HG02943 (cell line): ENCODE measurements around the gene DNAAF6.
"Not testable (repeated sequence)": the region's sequence is repeated elsewhere in the genome, so short reads cannot be mapped to it uniquely, and the experiment has no call there.

Experiments
- ATAC-seq: cut with Tn5 transposase; IDR thresholded peaks from one replicate; pipeline ENCODE4 v1.9.1; 2021; ENCODE audit warnings: mild to moderate bottlenecking, low read depth, moderate library complexity; ENCODE audit not compliant: unreplicated experiment

Gene DNAAF6

DNA sequence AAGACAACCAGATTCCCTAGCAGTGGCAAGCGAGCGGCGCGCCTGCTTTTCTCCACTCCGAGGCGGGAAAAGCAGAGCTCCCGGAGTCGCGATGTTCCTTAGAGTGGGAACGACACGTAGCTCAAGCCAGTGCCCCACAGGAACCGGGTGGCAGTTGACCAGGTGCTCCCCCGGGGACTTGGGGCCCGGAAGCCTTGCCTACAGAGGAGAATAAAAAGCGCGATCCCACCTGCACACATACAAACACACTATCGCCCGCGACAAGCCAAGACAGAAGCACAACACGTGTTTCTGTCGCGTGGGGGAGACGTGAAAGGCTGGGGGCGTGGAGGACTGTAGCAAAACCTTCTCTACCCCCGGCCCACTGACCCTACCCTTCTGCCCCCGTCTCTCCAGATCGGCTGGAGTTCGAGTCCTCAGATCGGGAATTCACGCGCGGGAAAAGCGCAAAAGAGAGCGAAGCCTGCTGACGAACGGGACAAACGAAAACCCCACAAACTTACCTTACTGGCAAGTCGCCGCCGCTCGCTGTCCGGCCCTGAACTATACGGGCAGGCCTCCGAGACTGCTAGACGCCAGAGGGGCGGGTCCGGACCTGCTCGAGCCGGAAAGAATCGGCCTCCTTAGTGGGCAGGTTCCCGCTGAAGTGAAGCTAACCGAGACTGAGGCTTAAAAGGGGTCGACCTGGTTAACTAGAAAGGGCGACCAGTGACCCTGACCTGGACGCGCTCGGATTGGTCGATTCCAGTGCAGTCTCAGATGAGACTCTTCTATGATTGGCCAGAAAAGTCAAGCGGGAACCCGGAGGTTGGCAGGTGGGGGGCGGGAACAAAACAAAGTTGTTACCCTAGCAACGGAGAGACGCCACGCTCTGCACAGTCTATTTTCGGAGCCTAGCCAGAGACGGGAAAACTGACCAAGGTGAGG, at the start of gene DNAAF6, which contains the start of gene NUP62CL:
Gene DNAAF6 (plus strand): TSS at position 842 of the 927 bp plus-strand sequence. CDS start 6,265 bp downstream, outside the sequence.
Gene NUP62CL (minus strand): TSS at position 664 of the 927 bp plus-strand sequence. CDS start 31,287 bp downstream, outside the sequence.
- ATAC-seq: peak; percentile 86

- not testable (repeated sequence) for ATAC-seq
These were observed 48.8 kb upstream of the DNAAF6 start for GRCh38 chrX:107157618-107158017.

GRCh38 chrX:107167163-107167921, 39.1 kb upstream of the DNAAF6 start:
- no peak for ATAC-seq

DNA sequence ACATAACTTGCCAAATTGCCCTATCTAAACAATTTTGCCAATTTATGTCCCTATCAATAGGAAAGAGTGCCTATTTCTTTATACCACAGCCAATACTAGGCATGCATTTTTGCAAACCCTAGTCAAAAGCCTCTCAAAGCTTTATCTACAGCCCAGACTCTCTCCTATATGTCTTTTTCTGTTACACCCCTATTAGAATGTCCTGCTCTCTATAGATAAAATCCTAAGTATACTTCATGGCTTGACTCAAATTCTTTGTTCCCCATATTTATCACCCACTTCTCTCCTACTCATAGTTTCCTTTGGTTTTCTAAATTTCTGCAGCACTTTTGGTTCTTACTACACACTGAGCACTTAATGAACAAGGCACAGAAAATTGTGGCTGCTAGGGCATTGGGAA, 38.2 kb upstream of the DNAAF6 start:
- no peak for ATAC-seq

- ATAC-seq: no peak
These were observed 37.7 kb upstream of the DNAAF6 start for GRCh38 chrX:107168712-107169111.

DNA sequence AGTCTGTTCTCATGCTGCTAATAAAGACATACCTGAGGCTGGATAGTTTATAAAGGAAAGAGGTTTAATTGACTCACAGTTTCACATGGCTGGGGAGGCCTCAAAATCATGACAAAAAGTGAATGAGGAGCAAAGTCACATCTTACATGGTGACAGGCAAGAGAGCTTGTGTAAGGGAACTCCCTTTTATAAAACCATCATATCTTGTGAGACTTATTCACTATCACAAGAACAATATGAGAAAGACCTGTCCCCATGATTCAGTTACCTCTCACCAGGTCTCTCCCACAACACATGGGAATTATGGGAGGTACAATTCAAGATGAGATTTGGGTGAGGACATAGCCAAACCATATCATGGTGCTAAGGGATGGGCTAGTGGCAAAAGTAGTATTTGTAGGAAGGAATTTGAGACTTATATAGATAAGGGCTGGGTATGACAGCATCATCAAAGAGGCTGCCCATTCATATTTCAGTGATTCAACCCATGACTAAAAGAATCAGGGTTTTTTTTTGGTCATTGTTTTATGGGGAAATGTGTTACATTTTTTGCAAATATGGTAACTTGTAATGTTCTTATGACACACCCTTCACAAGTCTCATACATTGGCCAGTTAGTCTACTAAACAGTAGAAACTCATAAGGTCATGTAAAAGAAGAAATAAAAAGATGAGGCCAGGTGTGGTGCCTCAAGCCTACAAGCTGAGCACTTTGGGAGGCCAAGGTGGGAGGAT, 34.9 kb upstream of the DNAAF6 start:
- ATAC-seq: no peak

DNA sequence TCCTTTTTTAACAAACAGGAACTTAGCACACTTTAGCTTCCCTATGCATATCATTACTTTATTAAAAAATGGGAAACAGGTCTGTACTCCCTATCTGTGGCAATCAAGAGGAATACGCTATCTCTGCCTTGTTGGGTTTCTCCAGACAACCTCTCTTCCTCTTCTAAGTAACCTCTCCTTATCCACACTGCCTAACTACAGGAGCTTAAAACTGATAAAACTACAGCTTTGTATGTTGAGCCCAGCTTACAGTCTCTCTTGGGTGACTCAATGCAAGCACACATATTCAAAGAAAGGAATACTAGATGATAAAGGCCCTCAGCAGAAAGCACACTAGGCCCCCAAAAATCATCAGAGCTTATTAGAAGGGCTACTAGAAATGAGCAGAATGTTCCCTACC, 9.1 kb upstream of the DNAAF6 start:
- no peak for ATAC-seq

DNA sequence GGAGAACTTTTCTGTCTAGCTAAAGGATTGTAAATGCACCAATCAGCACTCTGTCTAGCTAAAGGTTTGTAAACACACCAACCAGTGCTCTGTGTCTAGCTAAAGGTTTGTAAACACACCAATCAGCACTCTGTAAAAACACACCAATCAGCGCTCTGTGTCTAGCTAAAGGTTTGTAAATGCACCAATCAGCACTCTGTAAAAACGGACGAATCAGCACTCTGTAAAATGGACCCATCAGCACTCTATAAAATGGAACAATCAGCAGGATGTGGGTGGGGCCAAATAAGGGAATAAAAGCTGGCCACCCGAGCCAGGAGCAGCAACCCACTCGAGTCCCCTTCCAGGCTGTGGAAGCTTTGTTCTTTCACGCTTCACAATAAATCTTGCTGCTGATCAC, 8.3 kb upstream of the DNAAF6 start:
- ATAC-seq: not testable (repeated sequence)

GRCh38 chrX:107199491-107199890, 6.9 kb upstream of the DNAAF6 start:
- ATAC-seq: no peak

DNA sequence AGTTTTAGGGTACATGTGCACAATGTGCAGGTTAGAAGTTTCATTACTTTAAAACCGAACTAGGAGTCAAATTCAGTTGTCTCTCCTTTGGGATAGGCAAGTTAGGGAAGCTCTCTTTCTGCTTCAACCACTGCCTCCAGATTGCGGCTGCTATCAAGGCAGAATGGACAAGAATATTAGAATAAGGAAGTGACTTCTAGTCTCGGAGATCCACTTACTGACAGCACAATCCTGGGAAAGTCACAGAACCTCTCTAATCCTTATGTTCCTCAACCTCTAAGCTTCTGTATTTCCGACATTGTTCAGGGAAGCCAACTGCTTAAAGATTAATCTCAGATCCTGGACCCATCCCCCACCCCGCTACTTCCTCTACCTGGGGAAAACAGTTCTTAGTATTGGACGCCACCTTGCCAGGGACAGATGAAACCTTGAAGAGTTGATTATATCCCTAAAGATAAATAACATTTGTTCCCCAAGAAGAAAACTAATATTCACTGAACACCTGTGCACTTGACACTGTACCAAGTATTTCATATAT, 2.3 kb upstream of the DNAAF6 start:
- no peak for ATAC-seq

DNA sequence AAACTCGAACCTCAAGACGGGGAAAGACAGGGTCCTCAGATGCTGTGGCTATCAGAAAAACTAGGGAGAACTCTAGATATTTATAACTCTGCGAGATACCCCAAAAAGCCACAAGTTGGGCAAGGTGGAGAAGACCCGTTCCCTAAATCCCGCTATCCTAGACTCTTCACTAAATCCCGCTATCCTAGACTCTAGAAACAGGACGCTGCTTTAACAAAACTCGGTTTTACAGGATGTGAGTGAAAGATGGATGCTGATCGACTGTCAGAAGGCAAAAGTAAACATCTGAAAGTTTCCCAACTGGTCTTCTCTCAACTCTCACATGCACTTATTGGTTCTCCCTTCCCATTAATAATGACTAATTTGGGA, 270 bp downstream of the DNAAF6 start:
- no peak for ATAC-seq

GRCh38 chrX:107207089-107207488, 678 bp downstream of the DNAAF6 start:
- no peak for ATAC-seq

- ATAC-seq: no peak
These were observed 1.5 kb downstream of the DNAAF6 start for GRCh38 chrX:107207943-107208342.

DNA sequence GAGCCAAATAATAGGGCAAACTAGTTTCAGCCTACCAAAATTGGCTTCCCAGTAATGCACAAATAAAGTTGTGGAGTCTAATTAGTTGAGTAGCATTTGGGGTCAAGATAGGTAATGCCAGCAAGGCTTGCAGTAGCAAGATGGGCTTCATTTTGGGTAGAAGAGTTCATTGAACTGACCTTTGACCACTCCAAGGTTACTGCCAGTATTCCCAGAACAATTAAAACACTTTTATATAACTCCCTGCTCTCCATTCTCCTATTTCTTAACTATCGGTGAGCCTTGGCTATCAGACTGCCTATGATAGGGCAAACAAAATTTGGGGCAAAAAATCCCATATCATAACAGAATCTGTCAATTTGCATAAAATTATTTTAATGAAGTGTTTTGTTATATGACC, 7.1 kb downstream of the DNAAF6 start:
- no peak for ATAC-seq

GRCh38 chrX:107226757-107227156, 20.3 kb downstream of the DNAAF6 start:
- no peak for ATAC-seq

- ATAC-seq: no peak
These were observed 21.5 kb downstream of the DNAAF6 start for GRCh38 chrX:107227780-107228485.

DNA sequence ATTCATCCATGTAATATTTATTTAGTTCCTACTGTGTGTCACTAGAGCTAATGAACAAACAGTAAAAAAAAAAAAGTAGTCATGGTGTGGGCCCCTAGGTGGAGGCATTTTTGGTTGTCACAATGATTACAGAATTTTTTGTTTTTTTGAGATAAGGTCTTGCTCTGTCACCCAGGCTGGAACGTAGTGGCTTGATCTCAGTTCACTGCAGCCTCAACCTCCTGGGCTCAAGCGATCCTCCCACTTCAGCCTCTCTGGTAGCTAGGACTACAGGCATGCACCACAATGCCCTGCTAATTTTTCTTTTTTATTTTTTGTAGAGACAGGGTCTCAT, 22.0 kb downstream of the DNAAF6 start:
- ATAC-seq: no peak

GRCh38 chrX:107272431-107272921, 66.1 kb downstream of the DNAAF6 start:
- ATAC-seq: no peak

DNA sequence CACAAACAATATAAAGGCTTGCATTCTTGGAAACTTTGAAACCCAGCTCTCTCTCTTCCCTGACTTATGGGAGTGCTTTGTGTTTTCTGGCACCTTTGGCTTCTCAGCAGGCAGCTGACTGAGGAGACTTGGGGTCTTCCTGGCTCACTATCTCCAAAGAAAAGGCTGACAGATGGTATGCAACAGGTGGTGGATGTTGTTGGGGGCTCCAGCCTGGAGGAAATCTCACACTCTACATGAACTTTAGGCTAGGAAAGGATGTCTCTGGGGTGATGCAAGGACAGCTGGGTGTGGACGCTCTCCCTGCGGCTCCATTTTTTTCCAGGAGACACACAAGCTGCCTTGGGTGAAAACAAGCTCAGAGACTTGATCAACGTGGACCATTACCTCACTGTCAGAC, 67.4 kb downstream of the DNAAF6 start:
- no peak for ATAC-seq

- no peak for ATAC-seq
These were observed 82.3 kb downstream of the DNAAF6 start for GRCh38 chrX:107288676-107289075.
